HG03575 (cell line): ENCODE data around the gene ADGRD1.
"Not testable (repeated sequence)": the region's sequence is repeated elsewhere in the genome, so short reads cannot be mapped to it uniquely, and the experiment has no call there.

Experiments used
- ATAC-seq: cut with Tn5 transposase; IDR thresholded peaks from one replicate; pipeline ENCODE4 v1.9.1; 2021; ENCODE audit not compliant: unreplicated experiment, insufficient number of reproducible peaks, low FRiP score; ENCODE audit errors: extremely low read depth

The ADGRD1 gene

GRCh38 chr12:130936561-130936960 is 17.1 kb upstream of the ADGRD1 start:
- no peak for ATAC-seq

GRCh38 chr12:130937063-130937462 is 16.6 kb upstream of the ADGRD1 start:
- ATAC-seq = no peak

- ATAC-seq = not testable (repeated sequence)
Measured at GRCh38 chr12:130937546-130937945, 16.2 kb upstream of the ADGRD1 start.

GRCh38 chr12:130938186-130938585 is 15.5 kb upstream of the ADGRD1 start:
- ATAC-seq = no peak

- ATAC-seq = no peak
Measured at GRCh38 chr12:130944878-130945277, 8.8 kb upstream of the ADGRD1 start.

GRCh38 chr12:130945786-130946492 is 7.8 kb upstream of the ADGRD1 start:
- ATAC-seq = no peak

GRCh38 chr12:130947028-130947613 is 6.6 kb upstream of the ADGRD1 start:
- no peak for ATAC-seq

- no peak for ATAC-seq
Measured at GRCh38 chr12:130948136-130948535, 5.6 kb upstream of the ADGRD1 start.

GRCh38 chr12:130948751-130949150 is 5.0 kb upstream of the ADGRD1 start:
- no peak for ATAC-seq

- ATAC-seq = no peak
Measured at GRCh38 chr12:130949806-130950205, 3.9 kb upstream of the ADGRD1 start.

- ATAC-seq = no peak
Measured at GRCh38 chr12:130951636-130952035, 2.1 kb upstream of the ADGRD1 start.

GRCh38 chr12:130952171-130952954 is 1.3 kb upstream of the ADGRD1 start:
- no peak for ATAC-seq

- ATAC-seq = no peak
Measured at GRCh38 chr12:130954544-130954831, 781 bp downstream of the ADGRD1 start.

- no peak for ATAC-seq
Measured at GRCh38 chr12:130955238-130955816, 1.6 kb downstream of the ADGRD1 start.

- no peak for ATAC-seq
Measured at GRCh38 chr12:130956009-130956408, 2.3 kb downstream of the ADGRD1 start.

GRCh38 chr12:130956456-130957303 is 3.0 kb downstream of the ADGRD1 start:
- no peak for ATAC-seq

- ATAC-seq = no peak
Measured at GRCh38 chr12:130957304-130957621, 3.6 kb downstream of the ADGRD1 start.

GRCh38 chr12:130958557-130959140 is 4.9 kb downstream of the ADGRD1 start:
- no peak for ATAC-seq

- no peak for ATAC-seq
Measured at GRCh38 chr12:130959632-130960031, 5.9 kb downstream of the ADGRD1 start.
